VCaP (cell line): ENCODE data around the gene COL8A2.

Experiments
- H3K27ac ChIP-seq: fragments of 450-650 bp; 2 replicates; pipeline ENCODE4 v1.5.1; 2017
- TF ChIP-seq, protein P1 (sequence below): fragments of 450-650 bp; conservative IDR thresholded peaks from 2 replicates; pipeline ENCODE4 v1.5.1; 2017; ENCODE audit warnings: mild to moderate bottlenecking, moderate library complexity

The COL8A2 gene

DNA sequence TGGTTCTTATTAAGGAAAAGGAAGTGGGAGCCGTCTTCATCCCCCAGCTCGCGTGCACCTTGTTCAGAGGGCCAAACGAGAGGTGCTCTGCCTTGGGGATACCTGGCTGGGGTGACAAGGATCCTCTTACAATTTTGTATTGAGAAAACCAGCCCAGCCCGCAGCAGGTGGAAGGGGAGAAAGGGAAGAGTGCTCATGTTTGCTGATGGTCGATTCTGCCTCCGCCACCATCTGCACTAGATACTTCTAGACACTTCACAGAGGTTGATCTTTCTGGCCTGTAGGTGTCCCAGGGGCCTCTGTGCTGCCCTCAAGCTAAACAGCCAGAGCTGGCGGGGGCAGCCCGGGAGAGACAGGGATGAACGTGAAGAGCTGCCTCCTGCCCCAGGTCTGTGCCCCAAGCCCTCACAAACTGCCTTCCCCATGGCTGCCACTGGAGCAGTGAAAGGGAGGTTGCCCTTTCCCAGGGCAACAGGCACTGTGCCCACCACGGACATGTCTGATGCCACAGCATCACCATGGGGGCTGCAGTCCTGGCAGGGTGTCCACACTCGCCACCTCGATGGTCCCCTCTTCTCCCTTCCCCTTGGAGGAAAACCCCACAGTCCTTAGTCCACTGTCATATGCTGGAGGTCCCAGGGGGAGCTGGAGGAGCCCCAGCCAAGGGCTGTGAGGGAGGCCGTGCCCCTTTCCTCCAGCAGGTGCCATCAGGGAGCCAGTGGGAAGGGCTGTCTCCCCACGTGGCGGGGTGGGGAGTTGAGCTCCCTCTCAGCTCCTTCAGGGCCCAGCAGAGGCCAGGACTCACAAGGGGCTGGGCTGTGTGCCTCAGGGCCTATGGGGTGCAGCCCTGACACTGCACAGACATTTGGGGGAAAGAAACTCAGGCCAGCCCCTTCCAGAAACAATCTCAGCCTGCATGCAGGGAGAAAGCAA lies 28.3 kb downstream of the COL8A2 start:
- no peak overlapping the region for H3K27ac ChIP-seq
- TF ChIP-seq, protein P1, sequence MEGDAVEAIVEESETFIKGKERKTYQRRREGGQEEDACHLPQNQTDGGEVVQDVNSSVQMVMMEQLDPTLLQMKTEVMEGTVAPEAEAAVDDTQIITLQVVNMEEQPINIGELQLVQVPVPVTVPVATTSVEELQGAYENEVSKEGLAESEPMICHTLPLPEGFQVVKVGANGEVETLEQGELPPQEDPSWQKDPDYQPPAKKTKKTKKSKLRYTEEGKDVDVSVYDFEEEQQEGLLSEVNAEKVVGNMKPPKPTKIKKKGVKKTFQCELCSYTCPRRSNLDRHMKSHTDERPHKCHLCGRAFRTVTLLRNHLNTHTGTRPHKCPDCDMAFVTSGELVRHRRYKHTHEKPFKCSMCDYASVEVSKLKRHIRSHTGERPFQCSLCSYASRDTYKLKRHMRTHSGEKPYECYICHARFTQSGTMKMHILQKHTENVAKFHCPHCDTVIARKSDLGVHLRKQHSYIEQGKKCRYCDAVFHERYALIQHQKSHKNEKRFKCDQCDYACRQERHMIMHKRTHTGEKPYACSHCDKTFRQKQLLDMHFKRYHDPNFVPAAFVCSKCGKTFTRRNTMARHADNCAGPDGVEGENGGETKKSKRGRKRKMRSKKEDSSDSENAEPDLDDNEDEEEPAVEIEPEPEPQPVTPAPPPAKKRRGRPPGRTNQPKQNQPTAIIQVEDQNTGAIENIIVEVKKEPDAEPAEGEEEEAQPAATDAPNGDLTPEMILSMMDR = no peak

DNA sequence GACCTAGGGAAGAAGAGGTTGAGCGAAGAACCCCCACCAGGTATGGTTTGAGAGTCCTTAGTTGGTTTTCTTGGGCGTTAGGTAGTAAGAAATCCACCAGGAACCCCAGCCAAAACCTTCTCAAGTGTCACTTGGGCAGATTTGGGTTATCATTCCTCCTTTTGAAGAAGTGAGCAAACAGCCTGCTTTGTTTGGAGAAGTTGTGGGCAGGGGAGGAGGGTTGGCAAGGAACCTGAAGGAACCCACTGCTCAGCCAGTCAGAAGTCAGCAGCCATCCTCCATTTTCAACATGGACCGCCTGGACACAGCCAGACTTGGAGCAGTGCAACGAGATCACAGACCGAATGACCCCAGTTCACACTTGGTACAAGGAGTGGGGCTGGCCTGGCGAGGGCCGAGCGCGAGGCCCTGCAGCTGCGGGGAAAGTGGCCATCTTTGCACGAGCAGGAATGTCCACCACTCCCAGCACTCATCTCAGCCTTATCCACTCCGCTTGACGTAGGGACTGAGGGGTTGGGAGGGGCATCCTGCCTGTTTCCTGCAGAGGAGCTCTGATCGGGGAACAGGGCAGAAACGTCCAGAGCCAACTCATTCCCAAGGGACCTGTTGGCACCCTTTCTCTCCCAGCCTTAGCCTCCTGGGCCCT lies 29.1 kb downstream of the COL8A2 start:
- TF ChIP-seq, protein P1 = no peak
- no peak overlapping the region for H3K27ac ChIP-seq

GRCh38 chr1:36094621-36095061 lies 30.4 kb downstream of the COL8A2 start:
- no peak overlapping the region for H3K27ac ChIP-seq
- TF ChIP-seq, protein P1 = no peak

- H3K27ac ChIP-seq = no peak overlapping the region
- TF ChIP-seq, protein P1 = no peak
These were observed 31.1 kb downstream of the COL8A2 start for GRCh38 chr1:36093929-36094328.

DNA sequence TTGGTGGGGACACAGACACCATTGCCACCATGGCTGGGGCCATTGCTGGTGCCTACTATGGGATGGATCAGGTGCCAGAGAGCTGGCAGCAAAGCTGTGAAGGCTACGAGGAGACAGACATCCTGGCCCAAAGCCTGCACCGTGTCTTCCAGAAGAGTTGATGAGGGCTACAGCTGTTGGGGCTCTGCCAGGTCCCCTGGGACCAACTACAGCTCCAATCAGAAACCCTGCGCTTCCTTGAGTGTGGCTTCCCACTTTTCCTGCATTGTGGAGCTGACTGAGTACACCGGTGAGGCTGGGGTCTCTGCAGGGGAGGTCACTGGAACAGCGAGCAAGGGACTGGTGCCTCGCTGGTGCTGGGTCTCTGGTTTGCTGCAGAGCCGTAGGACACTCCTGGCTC lies 31.8 kb downstream of the COL8A2 start:
- TF ChIP-seq, protein P1 = no peak
- no peak overlapping the region for H3K27ac ChIP-seq

DNA sequence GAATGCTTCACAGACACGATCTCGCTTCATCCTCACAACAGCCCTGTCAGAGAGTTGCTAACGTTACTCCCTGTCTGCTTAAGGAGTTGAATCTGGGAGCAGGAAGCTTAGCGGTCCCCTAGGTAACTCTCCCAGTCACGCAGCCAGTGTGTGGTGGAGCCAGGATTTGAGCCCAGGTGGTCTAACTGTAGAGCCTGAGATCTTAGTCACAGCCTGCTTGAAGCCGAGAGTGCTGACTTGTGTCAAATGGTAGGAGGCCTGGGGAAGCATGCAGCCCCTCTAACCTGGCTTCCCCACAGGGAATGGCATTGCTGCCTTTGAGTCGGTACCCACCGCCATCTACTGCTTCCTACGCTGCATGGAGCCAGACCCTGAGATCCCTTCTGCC lies 32.2 kb downstream of the COL8A2 start:
- H3K27ac ChIP-seq = no peak overlapping the region

More for the DNA sequence above, 32.2 kb downstream of the COL8A2 start:
- TF ChIP-seq, protein P1 = no peak
